ENCODE measurements around the gene KMT2A. TPM values are rescaled to one million over a fixed set of nuclear protein-coding genes. Genes with fewer than 3 reads are reported as not detected.

KMT2A gene
- total and polyA plus RNA-seq, 2 donors from 2014 or later, result 5.6 to 85.1 TPM

DNA sequence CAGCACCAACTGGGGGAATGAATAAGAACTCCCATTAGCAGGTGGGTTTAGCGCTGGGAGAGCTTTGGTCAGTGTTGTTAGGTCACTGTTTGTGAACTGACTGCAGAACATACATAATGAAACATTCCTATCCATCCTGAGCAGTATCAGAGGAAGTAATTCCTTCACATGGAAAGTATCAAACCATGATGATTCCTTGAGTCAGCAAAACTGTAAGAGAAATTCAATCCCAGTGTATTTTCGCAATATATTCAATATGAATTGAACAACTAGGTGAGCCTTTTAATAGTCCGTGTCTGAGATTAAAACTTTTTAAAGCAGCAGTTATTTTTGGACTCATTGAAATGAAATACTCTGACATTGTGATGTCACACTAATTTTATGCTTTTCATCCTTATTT lies 48.1 kb downstream of the KMT2A start:
- Histone ChIP-seq H3K9ac (ENCODE audit: low read length in 3 of 3) (no peak overlapping the region), H3K27me3 (ENCODE audit: control insufficient read depth, insufficient read depth, low read length) (no peaks in the 10 kb centered on the region), H3K4me1 (ENCODE audit: control insufficient read depth in 2 of 3, insufficient read depth in 2 of 3, low read depth in 1 of 3, low read length in 3 of 3) (no peaks in the 10 kb centered on the region), H3K27ac (ENCODE audit: low read depth in 2 of 2, low read length in 2 of 2) (no peak overlapping the region), H3K9me3 (ENCODE audit: control insufficient read depth in 2 of 3, insufficient read depth in 1 of 3, low read length in 3 of 3) (no peaks in the 10 kb centered on the region), H3K36me3 (ENCODE audit: control insufficient read depth in 2 of 3, insufficient read depth in 3 of 3, low read length in 3 of 3) (peaks cover 26 to 51% (median 29%) of the 10 kb centered on the region in 3 donors), H3K4me3 (ENCODE audit: low read length in 3 of 3) (no peak overlapping the region)
- TF ChIP-seq, protein P1, sequence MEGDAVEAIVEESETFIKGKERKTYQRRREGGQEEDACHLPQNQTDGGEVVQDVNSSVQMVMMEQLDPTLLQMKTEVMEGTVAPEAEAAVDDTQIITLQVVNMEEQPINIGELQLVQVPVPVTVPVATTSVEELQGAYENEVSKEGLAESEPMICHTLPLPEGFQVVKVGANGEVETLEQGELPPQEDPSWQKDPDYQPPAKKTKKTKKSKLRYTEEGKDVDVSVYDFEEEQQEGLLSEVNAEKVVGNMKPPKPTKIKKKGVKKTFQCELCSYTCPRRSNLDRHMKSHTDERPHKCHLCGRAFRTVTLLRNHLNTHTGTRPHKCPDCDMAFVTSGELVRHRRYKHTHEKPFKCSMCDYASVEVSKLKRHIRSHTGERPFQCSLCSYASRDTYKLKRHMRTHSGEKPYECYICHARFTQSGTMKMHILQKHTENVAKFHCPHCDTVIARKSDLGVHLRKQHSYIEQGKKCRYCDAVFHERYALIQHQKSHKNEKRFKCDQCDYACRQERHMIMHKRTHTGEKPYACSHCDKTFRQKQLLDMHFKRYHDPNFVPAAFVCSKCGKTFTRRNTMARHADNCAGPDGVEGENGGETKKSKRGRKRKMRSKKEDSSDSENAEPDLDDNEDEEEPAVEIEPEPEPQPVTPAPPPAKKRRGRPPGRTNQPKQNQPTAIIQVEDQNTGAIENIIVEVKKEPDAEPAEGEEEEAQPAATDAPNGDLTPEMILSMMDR (IDR thresholded peaks at IDR 0.05; ENCODE audit: borderline replicate concordance, extremely low read depth, insufficient read depth), result no peak
- intact Hi-C loops (cut with DNase I), result no loop called here
- DNase-seq (no peak), FAIRE-seq (no peak)

DNA sequence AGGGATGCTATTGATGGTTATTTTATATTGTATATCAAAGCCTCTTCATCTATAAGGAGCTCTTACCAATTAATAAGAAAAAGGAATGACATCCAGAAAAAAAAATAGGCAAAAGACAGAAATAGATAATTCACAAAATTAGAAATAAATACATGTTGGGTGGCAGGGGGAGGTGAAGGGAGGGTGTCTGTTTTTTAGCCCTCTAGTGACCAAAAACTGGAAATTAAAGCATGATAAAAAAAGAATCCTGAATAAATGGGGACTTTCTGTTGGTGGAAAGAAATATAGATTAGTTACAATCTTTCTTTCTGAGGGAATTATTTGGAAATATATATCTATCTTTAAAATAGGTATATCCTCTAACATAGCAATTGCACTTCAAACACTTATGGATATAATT lies 49.0 kb downstream of the KMT2A start:
- DNase-seq (no peak), FAIRE-seq (no peak)
- intact Hi-C loops (cut with DNase I), result no loop called here
- H3K9me3 ChIP-seq (ENCODE audit: control insufficient read depth in 2 of 3, insufficient read depth in 1 of 3, low read length in 3 of 3), result no peaks in the 10 kb centered on the region
- H3K4me1 ChIP-seq (ENCODE audit: control insufficient read depth in 2 of 3, insufficient read depth in 2 of 3, low read depth in 1 of 3, low read length in 3 of 3), result no peaks in the 10 kb centered on the region
- peaks cover 30 to 53% (median 31%) of the 10 kb centered on the region in 3 donors for H3K36me3 ChIP-seq (ENCODE audit: control insufficient read depth in 2 of 3, insufficient read depth in 3 of 3, low read length in 3 of 3)
- H3K27ac ChIP-seq (ENCODE audit: low read depth in 2 of 2, low read length in 2 of 2), result no peak overlapping the region
- TF ChIP-seq, protein P1 (IDR thresholded peaks at IDR 0.05; ENCODE audit: borderline replicate concordance, extremely low read depth, insufficient read depth), result no peak
- H3K9ac ChIP-seq (ENCODE audit: low read length in 3 of 3), result no peak overlapping the region
- H3K27me3 ChIP-seq (ENCODE audit: control insufficient read depth, insufficient read depth, low read length), result no peaks in the 10 kb centered on the region
- no peak overlapping the region for H3K4me3 ChIP-seq (ENCODE audit: low read length in 3 of 3)

DNA sequence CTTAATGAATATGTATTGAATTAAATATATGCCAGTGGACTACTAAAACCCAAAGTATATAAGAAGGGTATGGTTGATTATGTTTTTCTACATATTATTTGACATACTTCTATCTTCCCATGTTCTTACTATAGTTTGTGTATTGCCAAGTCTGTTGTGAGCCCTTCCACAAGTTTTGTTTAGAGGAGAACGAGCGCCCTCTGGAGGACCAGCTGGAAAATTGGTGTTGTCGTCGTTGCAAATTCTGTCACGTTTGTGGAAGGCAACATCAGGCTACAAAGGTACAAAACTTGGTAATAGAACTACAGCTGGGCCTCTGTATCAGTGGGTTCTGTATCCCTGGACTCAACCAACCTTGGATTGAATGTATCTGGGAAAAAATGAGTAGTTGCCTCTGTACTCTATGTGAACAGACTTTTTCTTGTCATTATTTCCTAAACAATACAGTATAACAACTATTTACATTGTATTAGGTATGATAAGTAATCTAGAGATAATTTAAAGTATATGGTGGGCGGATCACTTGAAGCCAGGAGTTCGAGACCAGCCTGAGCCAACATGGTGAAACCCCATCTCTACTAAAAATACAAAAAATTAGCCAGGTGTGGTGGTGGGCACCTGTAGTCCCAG lies 52.3 kb downstream of the KMT2A start:
- Histone ChIP-seq H3K27me3 (ENCODE audit: control insufficient read depth, insufficient read depth, low read length) (no peaks in the 10 kb centered on the region), H3K9me3 (ENCODE audit: control insufficient read depth in 2 of 3, insufficient read depth in 1 of 3, low read length in 3 of 3) (no peaks in the 10 kb centered on the region), H3K9ac (ENCODE audit: low read length in 3 of 3) (no peak overlapping the region), H3K36me3 (ENCODE audit: control insufficient read depth in 2 of 3, insufficient read depth in 3 of 3, low read length in 3 of 3) (peaks cover 22 to 41% (median 40%) of the 10 kb centered on the region in 3 donors), H3K27ac (ENCODE audit: low read depth in 2 of 2, low read length in 2 of 2) (no peak overlapping the region), H3K4me1 (ENCODE audit: control insufficient read depth in 2 of 3, insufficient read depth in 2 of 3, low read depth in 1 of 3, low read length in 3 of 3) (no peaks in the 10 kb centered on the region), H3K4me3 (ENCODE audit: low read length in 3 of 3) (no peak overlapping the region)
- intact Hi-C loops (cut with DNase I), result no loop called here
- TF ChIP-seq, protein P1 (IDR thresholded peaks at IDR 0.05; ENCODE audit: borderline replicate concordance, extremely low read depth, insufficient read depth), result peak; percentile 83
- DNase-seq (peak in 4 of 5 donors; percentile 76 to 88 (median 82)), FAIRE-seq (peak; percentile 88)

- no peak for FAIRE-seq
These were observed 54.7 kb downstream of the KMT2A start for GRCh38 chr11:118491041-118491440.

More at GRCh38 chr11:118491041-118491440, 54.7 kb downstream of the KMT2A start:
- no peak overlapping the region for H3K9ac ChIP-seq (ENCODE audit: low read length in 3 of 3)
- intact Hi-C loops (cut with DNase I), result no loop called here
- no peak overlapping the region for H3K4me3 ChIP-seq (ENCODE audit: low read length in 3 of 3)
- no peaks in the 10 kb centered on the region for H3K4me1 ChIP-seq (ENCODE audit: control insufficient read depth in 2 of 3, insufficient read depth in 2 of 3, low read depth in 1 of 3, low read length in 3 of 3)
- peaks cover 31 to 46% (median 39%) of the 10 kb centered on the region in 3 donors for H3K36me3 ChIP-seq (ENCODE audit: control insufficient read depth in 2 of 3, insufficient read depth in 3 of 3, low read length in 3 of 3)
- no peaks in the 10 kb centered on the region for H3K27me3 ChIP-seq (ENCODE audit: control insufficient read depth, insufficient read depth, low read length)
- no peak overlapping the region for H3K27ac ChIP-seq (ENCODE audit: low read depth in 2 of 2, low read length in 2 of 2)
- H3K9me3 ChIP-seq (ENCODE audit: control insufficient read depth in 2 of 3, insufficient read depth in 1 of 3, low read length in 3 of 3), result no peaks in the 10 kb centered on the region
- TF ChIP-seq, protein P1 (IDR thresholded peaks at IDR 0.05; ENCODE audit: borderline replicate concordance, extremely low read depth, insufficient read depth), result no peak
- no peak for DNase-seq
